ENCODE measurements around the gene KIF13A. TPM values are rescaled to one million over a fixed set of nuclear protein-coding genes. Genes with fewer than 3 reads are reported as not detected.
A peak's percentile ranks its signal among the peaks of the same experiment; 100 is the strongest.
"Not testable (repeated sequence)": the region's sequence is repeated elsewhere in the genome, so short reads cannot be mapped to it uniquely, and the experiment has no call there.

KIF13A gene
- total RNA-seq, 1 donor from 2014 or later, result 72.8 TPM

DNA sequence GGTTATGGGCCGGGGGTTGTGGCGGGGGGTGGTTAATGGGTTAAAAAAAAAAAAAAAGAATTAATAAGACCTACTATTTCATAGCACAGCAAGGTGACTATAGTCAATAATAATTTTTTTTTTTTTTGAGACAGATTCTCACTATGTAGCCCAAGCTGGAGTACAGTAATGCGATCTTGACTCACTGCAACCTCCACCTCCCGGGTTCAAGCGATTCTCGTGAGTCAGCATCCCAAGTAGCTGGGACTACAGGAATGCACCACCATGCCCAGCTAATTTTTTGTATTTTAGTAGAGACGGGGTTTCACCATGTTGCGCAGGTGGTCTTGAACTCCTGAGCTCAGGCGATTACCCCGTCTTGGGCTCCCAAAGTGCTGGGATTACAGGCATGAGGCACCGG is 75.8 kb downstream of the KIF13A start:
- intact Hi-C loops (cut with DNase I); DNase-seq (ENCODE audit: low spot score); ATAC-seq: not testable (repeated sequence)

DNA sequence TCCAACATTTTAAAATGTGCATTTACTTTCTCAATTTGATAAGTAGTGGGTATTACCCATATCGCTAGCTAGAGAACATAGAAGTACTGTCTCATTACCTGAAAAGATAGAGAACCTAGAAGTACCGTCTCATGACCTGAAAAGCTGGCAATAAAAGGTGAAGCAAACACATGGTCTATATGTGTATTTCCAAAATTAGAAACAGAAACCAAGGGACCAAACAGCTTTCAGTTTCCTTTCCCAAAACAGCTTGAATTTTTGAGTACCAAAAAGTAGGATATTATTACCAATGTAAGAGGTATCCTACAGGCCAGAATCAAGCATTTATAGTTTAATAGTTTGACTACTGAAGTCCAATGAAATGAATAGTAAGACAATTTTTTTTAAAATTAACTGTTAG is 77.2 kb downstream of the KIF13A start:
- DNase-seq (ENCODE audit: low spot score) (no peak), ATAC-seq (no peak)
- intact Hi-C loops (cut with DNase I), result no loop called here

DNA sequence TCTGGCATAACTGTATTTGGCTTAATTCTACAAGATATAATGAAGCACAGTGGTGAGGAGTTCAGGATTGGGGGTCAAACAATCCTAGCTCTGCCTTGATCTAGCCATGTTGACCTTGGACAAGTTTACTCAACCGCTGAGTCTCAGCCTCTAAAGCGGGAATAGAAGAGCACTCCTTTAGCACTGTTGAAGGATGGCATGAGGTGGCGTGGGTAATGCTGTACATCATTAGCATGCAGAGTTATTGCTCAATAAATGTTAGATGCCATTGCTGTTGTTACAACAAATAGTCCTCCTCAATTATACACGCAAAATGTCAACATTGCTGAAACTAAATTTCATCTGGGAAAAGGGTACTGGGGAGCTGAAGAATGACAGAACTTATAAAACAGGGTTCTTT is 78.6 kb downstream of the KIF13A start:
- ATAC-seq (peak; percentile 49), DNase-seq (ENCODE audit: low spot score) (no peak)
- intact Hi-C loops (cut with DNase I), result no loop called here

DNA sequence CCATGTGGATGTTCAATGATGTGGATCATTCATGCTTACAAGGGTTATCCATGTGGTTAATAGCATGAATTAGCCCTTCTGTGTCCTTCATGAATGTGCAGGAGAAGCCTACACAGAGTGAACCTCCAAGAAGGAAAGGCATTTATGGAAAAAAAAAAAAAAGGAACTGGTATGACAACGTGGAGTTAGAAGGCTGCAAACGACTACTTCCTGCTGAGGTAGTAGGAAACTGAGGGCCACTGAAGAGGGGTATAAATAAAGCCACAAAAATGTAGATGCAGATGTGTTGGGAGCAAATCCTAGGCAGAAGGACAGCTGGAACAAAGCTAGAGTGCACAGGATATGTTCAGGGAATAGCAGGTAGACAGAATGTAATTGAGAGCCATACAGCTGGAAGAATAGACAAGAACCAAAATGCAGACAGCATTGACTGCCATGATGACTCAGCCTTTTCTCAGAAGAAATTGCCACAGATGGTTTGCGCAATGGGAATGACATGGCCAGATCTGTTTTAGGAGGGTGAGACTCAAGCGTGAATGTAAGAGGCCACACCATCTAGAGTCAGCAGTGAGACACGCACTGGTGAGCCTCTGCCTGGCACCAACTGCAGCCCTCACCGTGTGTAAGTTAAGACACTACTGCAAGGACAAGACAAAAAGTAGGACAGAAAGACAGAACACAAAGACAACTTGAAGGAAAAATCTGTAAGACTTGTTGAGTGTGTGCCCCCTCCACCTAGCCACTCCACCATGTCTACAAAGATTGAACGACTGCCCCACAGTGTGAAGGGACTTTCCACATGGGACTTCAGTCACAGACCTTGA is 79.8 kb downstream of the KIF13A start:
- DNase-seq (ENCODE audit: low spot score) (peak; percentile 76), ATAC-seq (peak; percentile 94)
- intact Hi-C loops (cut with DNase I), result no loop called here

- intact Hi-C loops (cut with DNase I), result no loop called here
- ATAC-seq, result no peak
Measured at GRCh38 chr6:17905611-17906592, 81.5 kb downstream of the KIF13A start.

GRCh38 chr6:17904491-17905120 is 82.8 kb downstream of the KIF13A start:
- ATAC-seq (no peak), DNase-seq (ENCODE audit: low spot score) (no peak)
- intact Hi-C loops (cut with DNase I), result no loop called here

More at GRCh38 chr6:17905611-17906592, 81.5 kb downstream of the KIF13A start:
- DNase-seq (ENCODE audit: low spot score), result no peak

DNA sequence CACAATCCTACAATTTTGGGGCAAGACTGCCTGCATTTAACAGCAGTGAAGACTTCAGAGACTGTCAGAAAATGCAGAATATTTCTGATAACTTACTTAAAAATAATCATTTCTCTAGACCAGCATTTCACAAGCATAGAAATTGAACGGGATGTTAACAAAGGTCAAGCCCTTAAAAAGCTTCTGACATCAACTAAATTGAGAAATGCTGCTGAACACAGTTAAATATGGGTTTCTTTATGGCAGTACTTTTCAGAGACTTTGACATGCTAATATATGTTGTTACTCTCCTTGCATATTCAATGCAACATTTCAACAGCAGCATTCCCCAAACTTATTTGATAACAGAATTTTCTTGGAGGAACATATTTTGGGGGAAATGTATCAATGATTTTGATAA is 84.5 kb downstream of the KIF13A start:
- intact Hi-C loops (cut with DNase I), result no loop called here
- ATAC-seq (no peak), DNase-seq (ENCODE audit: low spot score) (no peak)

DNA sequence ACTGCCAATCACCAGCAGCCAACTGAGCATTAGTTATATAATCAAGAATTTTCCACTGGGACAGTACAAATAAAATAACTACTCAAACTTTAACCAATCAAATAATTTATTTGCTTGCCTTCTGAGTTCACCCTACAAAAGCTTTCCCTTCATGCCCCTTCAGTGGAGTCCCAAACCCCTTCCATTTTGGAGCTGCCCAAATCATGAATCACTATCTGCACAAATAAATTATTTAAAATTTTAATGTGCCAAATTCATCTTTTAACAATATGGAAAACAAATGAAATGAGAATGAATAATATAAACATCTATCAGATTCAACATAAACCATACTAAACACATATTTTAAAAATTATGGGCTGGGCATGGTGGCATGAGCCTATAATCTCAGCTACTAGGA is 85.9 kb downstream of the KIF13A start:
- intact Hi-C loops (cut with DNase I), result no loop called here
- DNase-seq (ENCODE audit: low spot score) (no peak), ATAC-seq (no peak)

DNA sequence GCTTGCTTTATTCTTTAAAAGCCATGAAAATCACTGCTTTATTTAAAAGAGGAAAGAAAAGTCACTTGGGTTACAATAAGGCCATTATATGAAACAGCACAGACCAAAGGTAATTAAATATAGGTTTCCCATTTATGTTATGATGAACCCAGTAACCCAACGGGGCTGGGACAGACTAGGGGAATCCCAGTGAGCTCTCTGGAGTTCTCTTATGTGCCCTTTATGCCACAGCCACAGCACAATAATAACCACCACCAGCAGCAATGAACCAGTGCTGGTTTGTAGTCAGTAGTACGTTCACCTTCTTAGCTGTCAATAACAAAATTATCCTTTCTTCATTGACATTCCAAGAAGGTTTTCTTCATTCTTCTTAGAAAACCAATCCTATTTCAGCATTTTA is 87.4 kb downstream of the KIF13A start:
- no peak for DNase-seq (ENCODE audit: low spot score)
- intact Hi-C loops (cut with DNase I), result no loop called here
- ATAC-seq, result no peak

DNA sequence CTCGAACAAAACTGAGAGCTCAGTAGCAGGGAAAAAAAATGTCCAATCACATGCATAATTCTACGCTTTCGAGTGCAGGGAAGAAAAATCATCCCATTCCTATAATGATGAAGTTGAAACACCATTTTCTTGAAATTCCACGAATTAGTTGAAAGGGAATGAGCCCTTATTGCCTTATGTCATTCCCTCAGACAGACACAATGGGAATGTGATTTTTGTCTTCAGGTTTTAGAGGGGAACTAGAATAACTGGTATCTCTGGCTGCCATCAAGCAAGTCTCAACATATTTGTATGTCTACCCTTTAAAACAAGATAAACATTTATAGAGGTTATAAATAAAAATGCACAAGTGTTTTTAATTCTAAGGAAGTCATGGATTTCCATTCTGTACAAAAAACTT is 87.9 kb downstream of the KIF13A start:
- DNase-seq (ENCODE audit: low spot score) (no peak), ATAC-seq (no peak)
- intact Hi-C loops (cut with DNase I), result no loop called here

DNA sequence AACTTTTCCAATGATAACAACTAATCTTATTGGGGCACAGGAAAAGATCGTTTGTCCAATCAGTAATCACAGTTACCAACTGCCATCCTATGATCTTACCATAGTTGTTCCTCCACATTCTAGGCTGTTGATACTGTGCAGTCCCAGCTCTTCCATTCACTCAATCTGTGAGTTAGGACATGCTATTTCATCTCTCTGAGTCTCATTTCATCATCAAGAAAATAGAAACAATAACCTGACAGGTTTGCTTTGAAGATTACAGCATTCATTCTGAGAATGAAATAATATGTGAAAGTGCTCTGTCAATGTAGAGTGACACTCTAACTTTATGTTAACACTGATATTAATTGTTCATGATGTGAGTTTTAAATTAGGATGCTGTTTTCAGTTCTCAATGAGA is 89.8 kb downstream of the KIF13A start:
- intact Hi-C loops (cut with DNase I), result no loop called here
- ATAC-seq (no peak), DNase-seq (ENCODE audit: low spot score) (no peak)

- no peak for DNase-seq (ENCODE audit: low spot score)
- ATAC-seq, result no peak
- intact Hi-C loops (cut with DNase I), result no loop called here
Measured at GRCh38 chr6:17894905-17895304, 92.5 kb downstream of the KIF13A start.

GRCh38 chr6:17894191-17894590 is 93.2 kb downstream of the KIF13A start:
- intact Hi-C loops (cut with DNase I), result no loop called here
- DNase-seq (ENCODE audit: low spot score), result no peak
- ATAC-seq, result no peak

DNA sequence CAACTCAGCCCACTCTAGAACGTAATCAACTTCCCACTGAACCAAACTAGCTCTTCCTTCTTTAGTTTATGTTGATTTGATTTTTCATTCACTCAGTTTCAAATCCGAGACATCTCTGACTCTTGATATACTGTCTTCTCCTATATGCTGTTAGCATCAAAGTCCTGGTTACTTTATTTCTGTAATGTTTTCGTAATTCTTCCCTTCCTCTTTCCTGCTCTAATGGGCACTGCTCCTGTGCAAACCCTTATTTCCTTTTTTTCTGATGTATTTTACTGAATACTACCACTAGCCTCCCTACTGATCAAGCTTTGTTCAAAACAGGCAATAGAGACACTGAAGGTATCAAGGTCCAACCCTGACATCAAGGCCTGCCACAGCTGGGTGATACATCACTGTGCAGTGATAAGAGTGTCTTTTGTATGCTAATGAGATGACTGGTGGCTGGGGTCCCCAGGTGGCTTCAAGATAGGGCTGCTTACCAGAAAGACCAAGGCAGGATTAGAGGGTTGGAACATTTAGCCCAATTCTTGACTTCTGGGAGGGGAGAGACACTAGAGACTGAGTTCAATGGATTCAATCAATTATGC is 95.2 kb downstream of the KIF13A start:
- no peak for DNase-seq (ENCODE audit: low spot score)
- no peak for ATAC-seq
- intact Hi-C loops (cut with DNase I), result no loop called here

DNA sequence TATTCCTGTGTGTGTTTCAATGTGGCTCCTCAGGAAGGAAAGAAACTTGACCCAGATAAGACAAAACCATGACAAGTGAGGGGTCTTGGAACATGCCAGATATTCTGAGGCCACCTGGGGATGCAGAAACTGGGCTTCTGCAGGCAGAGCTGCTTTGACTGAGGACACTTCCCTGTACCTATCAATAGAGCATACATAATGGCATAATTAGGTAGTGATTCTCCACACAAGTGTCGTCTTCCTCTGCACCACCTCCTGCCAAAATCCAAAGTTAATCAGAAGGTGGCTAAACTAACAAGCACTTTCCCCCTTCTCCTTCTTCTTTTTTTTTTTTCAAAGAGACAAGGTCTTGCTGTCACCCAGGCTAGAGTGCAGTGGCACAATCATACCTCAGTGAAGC is 97.1 kb downstream of the KIF13A start:
- intact Hi-C loops (cut with DNase I), result loop anchor here (2.0 kb wide), 1 partner anchor 70 kb away; no protein-coding TSS in a partner anchor
- ATAC-seq, result no peak
- no peak for DNase-seq (ENCODE audit: low spot score)

DNA sequence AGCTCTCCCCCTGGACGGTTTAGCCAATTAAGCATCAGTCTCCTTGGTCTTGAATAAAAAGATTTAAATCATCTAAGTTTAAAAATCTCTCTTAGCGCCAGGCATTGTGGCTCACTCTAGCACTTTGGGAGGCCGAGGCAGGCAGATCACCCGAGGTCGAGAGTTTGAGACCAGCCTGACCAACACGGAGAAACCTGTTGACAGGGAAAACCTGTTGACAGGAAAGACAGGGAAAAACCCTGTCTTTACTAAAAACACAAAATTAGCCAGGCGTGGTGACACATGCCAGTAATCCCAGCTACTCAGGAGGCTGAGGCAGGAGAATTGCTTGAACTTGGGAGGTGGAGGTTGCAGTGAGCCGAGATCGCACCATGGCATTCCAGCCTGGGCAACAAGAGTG is 97.7 kb downstream of the KIF13A start:
- intact Hi-C loops (cut with DNase I), result loop anchor here (2.0 kb wide), 1 partner anchor 71 kb away; no protein-coding TSS in a partner anchor
- DNase-seq (ENCODE audit: low spot score); ATAC-seq: not testable (repeated sequence)

DNA sequence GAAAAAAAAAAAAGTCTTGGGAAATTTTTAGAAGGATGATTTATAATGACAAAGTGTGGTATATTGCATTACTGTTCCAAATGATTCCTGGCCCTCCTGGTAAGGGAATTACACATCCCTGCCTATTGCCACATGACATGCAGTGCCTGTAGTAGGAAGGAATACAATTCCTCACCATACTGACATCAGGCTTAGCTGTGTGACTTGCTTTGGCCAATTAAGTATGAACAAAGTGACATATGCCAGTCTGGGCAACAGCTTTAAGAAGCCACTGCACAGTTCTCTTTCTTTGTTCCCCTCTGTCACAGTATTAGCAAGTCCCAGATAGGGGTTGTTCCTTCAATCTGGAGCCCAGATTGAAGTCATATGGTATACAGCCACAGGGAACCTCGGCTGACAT is 100.5 kb downstream of the KIF13A start:
- intact Hi-C loops (cut with DNase I), result no loop called here
- peak; percentile 51 for ATAC-seq

GRCh38 chr6:17885889-17886576 is 101.4 kb downstream of the KIF13A start:
- intact Hi-C loops (cut with DNase I), result no loop called here
- ATAC-seq (no peak), DNase-seq (ENCODE audit: low spot score) (no peak)

More for the DNA sequence above, 100.5 kb downstream of the KIF13A start:
- no peak for DNase-seq (ENCODE audit: low spot score)
